ENCODE measurements around the gene LRSAM1.

LRSAM1 gene

GRCh38 chr9:127537014-127537413 is 85.7 kb downstream of the LRSAM1 start:
- peak; percentile 60 for DNase-seq

GRCh38 chr9:127537792-127538191 is 86.5 kb downstream of the LRSAM1 start:
- DNase-seq: no peak

GRCh38 chr9:127538849-127539258 is 87.5 kb downstream of the LRSAM1 start:
- DNase-seq: peak; percentile 90

- DNase-seq: no peak
Measured at GRCh38 chr9:127539259-127539981, 88.1 kb downstream of the LRSAM1 start.

GRCh38 chr9:127539982-127540663 is 88.8 kb downstream of the LRSAM1 start:
- DNase-seq: no peak

GRCh38 chr9:127540664-127541041 is 89.3 kb downstream of the LRSAM1 start:
- DNase-seq: no peak

- DNase-seq: no peak
Measured at GRCh38 chr9:127541176-127541575, 89.9 kb downstream of the LRSAM1 start.

GRCh38 chr9:127541865-127542264 is 90.6 kb downstream of the LRSAM1 start:
- DNase-seq: peak; percentile 73

GRCh38 chr9:127543221-127543620 is 91.9 kb downstream of the LRSAM1 start:
- peak; percentile 47 for DNase-seq

- peak; percentile 24 for DNase-seq
Measured at GRCh38 chr9:127543973-127544533, 92.7 kb downstream of the LRSAM1 start.

- peak; percentile 70 for DNase-seq
Measured at GRCh38 chr9:127545196-127546124, 94.2 kb downstream of the LRSAM1 start.

GRCh38 chr9:127546125-127546832 is 95.0 kb downstream of the LRSAM1 start:
- DNase-seq: no peak

- DNase-seq: peak; percentile 26
Measured at GRCh38 chr9:127548352-127548881, 97.1 kb downstream of the LRSAM1 start.

- DNase-seq: no peak
Measured at GRCh38 chr9:127549218-127549617, 97.9 kb downstream of the LRSAM1 start.

- DNase-seq: no peak
Measured at GRCh38 chr9:127549751-127550150, 98.4 kb downstream of the LRSAM1 start.

GRCh38 chr9:127550282-127550681 is 99.0 kb downstream of the LRSAM1 start:
- DNase-seq: no peak

- DNase-seq: no peak
Measured at GRCh38 chr9:127550751-127551150, 99.4 kb downstream of the LRSAM1 start.

Measured in fibroblast of skin of scalp (primary cell).